PC-3 (cell line): ENCODE measurements around the gene GALNT18. TPM values are rescaled to one million over a fixed set of nuclear protein-coding genes. Genes with fewer than 3 reads are reported as not detected.

Experiments used
- ATAC-seq: fragments of 200-7000 bp; cut with Tn5 transposase; 2 replicates; pipeline ENCODE4 v1.9.1; 2020; ENCODE audit warnings: mild to moderate bottlenecking, moderate library complexity
- BruUV-seq: library from RNA; stranded (reverse); fragments of 400-500 nt; replicated peaks from 2 replicates; lab custom pipeline; 2021; lab: Mats Ljungman, UMichigan
- CTCF ChIA-PET: fragments of 300-600 bp; sonication (Branson Sonifier 250); formaldehyde crosslinking; loops from one replicate; lab custom pipeline; 2022; ENCODE audit warnings: antibody characterized with exemption; lab: Charles Lee
- POLR2A ChIA-PET: fragments of 300-600 bp; sonication (Branson Sonifier 250); formaldehyde crosslinking; loops from one replicate; lab custom pipeline; 2022; ENCODE audit warnings: antibody characterized with exemption; ENCODE audit not compliant: unreplicated experiment; lab: Charles Lee
- DNase-seq: peaks from one replicate; pipeline ENCODE4 v3.0.0-alpha.2; 2015
- H2AFZ ChIP-seq: fragments of 300-600 bp; sonication (generic); 2 replicates; pipeline ENCODE4 v1.6.0; 2016; ENCODE audit warnings: antibody characterized with exemption, low read length
- H3F3A ChIP-seq: fragments of 300-600 bp; sonication (generic); one replicate; pipeline ENCODE4 v1.6.0; 2017; ENCODE audit warnings: antibody characterized with exemption, low read length, control low read depth, mild to moderate bottlenecking; ENCODE audit not compliant: unreplicated experiment
- H3K27ac ChIP-seq: fragments of 300-600 bp; sonication (generic); 2 replicates; pipeline ENCODE4 v1.5.1; 2016; ENCODE audit warnings: mild to moderate bottlenecking, low read length
- H3K27me3 ChIP-seq: fragments of 300-600 bp; sonication (generic); 2 replicates; pipeline ENCODE4 v1.6.1; 2016; ENCODE audit warnings: low read length, mixed read lengths
- H3K36me3 ChIP-seq: fragments of 300-600 bp; sonication (generic); 2 replicates; pipeline ENCODE4 v1.6.1; 2016; ENCODE audit warnings: low read depth, mixed run types, low read length, mixed read lengths
- H3K4me1 ChIP-seq: fragments of 300-600 bp; sonication (generic); 2 replicates; pipeline ENCODE4 v1.5.1; 2016; ENCODE audit warnings: low read length; ENCODE audit not compliant: insufficient read depth
- H3K4me2 ChIP-seq: fragments of 300-600 bp; sonication (generic); 2 replicates; pipeline ENCODE4 v1.6.0; 2016; ENCODE audit warnings: low read length
- H3K4me3 ChIP-seq: fragments of 300-600 bp; sonication (generic); 2 replicates; pipeline ENCODE4 v1.5.1; 2016; ENCODE audit warnings: mild to moderate bottlenecking, low read length, mixed read lengths
- H3K79me2 ChIP-seq: fragments of 300-600 bp; sonication (generic); 2 replicates; pipeline ENCODE4 v1.6.1; 2017; ENCODE audit warnings: low read length, mixed read lengths
- H3K9ac ChIP-seq: fragments of 300-600 bp; sonication (generic); 2 replicates; pipeline ENCODE4 v1.6.0; 2016; ENCODE audit warnings: mild to moderate bottlenecking, low read length
- H3K9me2 ChIP-seq: fragments of 300-600 bp; sonication (generic); replicated peaks from 2 replicates; pipeline ENCODE4 v1.6.1; 2016; ENCODE audit warnings: mixed run types, low read length, mixed read lengths
- H3K9me3 ChIP-seq: fragments of 300-600 bp; sonication (generic); 2 replicates; pipeline ENCODE4 v1.6.1; 2016; ENCODE audit warnings: low read length, mixed read lengths
- H4K20me1 ChIP-seq: fragments of 300-600 bp; sonication (generic); 2 replicates; pipeline ENCODE4 v1.6.1; 2016; ENCODE audit warnings: low read length, mixed read lengths
- EZH2 ChIP-seq: fragments of 300-600 bp; sonication (generic); IDR thresholded peaks from one replicate; pipeline ENCODE4 v1.6.1; 2017; ENCODE audit warnings: antibody characterized with exemption, mild to moderate bottlenecking, low read length; ENCODE audit not compliant: unreplicated experiment
- EZH2phosphoT487 ChIP-seq: fragments of 300-600 bp; sonication (generic); IDR thresholded peaks from 2 replicates; pipeline ENCODE4 v1.6.1; 2018; ENCODE audit warnings: mild to moderate bottlenecking, antibody characterized with exemption, low read length, borderline replicate concordance
- intact Hi-C: fragments of 100-400 bp; cut with micrococcal nuclease; formaldehyde crosslinking; loops from 2 replicates; pipeline ENCODE4 v1.9.0; 2023
- total RNA-seq: library from RNA; depleted of rRNA; stranded (reverse); fragments of >200 nt; gene quantifications from 2 replicates; pipeline ENCODE4 v1.2.3, GENCODE V29; 2014
- TF ChIP-seq, protein P1 (sequence below): fragments of 300-600 bp; sonication (generic); conservative IDR thresholded peaks from 2 replicates; pipeline ENCODE4 v1.5.1; 2017; ENCODE audit warnings: antibody characterized with exemption, low read depth, mild to moderate bottlenecking, low read length

GALNT18 gene
- total RNA-seq, 1 experiment from 2014 or later = 34.5 TPM

DNA sequence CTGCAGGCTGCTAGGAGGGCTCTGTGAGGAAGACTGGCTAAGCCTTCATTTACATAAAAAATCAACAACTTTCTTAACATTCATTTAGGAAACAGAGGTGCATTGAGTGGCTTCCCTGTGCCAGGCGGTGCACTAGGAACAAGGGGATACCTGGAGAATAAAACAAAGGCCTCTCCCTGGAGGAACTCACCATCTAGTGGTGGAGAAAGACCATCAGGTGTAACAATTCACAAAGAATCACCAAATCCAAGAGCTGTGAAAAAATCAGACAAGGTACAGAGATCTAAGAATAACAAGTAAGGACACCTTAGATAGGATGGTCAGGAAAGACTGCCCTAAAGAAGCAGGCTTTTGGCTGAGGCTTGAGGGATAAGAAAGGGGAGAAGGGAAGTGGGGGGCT lies 309.1 kb downstream of the GALNT18 start:
- BruUV-seq = no TSS peak
- ATAC-seq = no peak
- intact Hi-C loops = no loop called here
- DNase-seq = no peak
- Histone ChIP-seq H3K27ac (peak overlapping the region; percentile 22; the same call in 1 of the 2 replicates), H3K79me2 (no peaks in the 10 kb centered on the region), H3K9ac (no peak overlapping the region), H3K36me3 (no peaks in the 10 kb centered on the region), H3F3A (no peaks in the 10 kb centered on the region), H4K20me1 (no peaks in the 10 kb centered on the region), H2AFZ (0 out of 2 replicates have a peak overlapping the region, but pooled peaks have one; percentile 19), H3K9me2 (no peaks in the 10 kb centered on the region), H3K4me2 (0 out of 2 replicates have a peak overlapping the region, but pooled peaks have one; percentile 0), H3K9me3 (no peaks in the 10 kb centered on the region), H3K27me3 (no peaks in the 10 kb centered on the region), H3K4me3 (no peak overlapping the region), H3K4me1 (peaks cover 15% of the 10 kb centered on the region)
- ChIA-PET CTCF (no interaction called here), POLR2A (no interaction called here)
- TF ChIP-seq EZH2phosphoT487 (no peak), EZH2 (no peak)
- TF ChIP-seq, protein P1, sequence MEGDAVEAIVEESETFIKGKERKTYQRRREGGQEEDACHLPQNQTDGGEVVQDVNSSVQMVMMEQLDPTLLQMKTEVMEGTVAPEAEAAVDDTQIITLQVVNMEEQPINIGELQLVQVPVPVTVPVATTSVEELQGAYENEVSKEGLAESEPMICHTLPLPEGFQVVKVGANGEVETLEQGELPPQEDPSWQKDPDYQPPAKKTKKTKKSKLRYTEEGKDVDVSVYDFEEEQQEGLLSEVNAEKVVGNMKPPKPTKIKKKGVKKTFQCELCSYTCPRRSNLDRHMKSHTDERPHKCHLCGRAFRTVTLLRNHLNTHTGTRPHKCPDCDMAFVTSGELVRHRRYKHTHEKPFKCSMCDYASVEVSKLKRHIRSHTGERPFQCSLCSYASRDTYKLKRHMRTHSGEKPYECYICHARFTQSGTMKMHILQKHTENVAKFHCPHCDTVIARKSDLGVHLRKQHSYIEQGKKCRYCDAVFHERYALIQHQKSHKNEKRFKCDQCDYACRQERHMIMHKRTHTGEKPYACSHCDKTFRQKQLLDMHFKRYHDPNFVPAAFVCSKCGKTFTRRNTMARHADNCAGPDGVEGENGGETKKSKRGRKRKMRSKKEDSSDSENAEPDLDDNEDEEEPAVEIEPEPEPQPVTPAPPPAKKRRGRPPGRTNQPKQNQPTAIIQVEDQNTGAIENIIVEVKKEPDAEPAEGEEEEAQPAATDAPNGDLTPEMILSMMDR = no peak

GRCh38 chr11:11311169-11311568 lies 310.6 kb downstream of the GALNT18 start:
- Histone ChIP-seq H3K9me3 (no peaks in the 10 kb centered on the region), H3F3A (no peaks in the 10 kb centered on the region), H3K4me1 (peaks cover 15% of the 10 kb centered on the region), H3K27ac (no peak overlapping the region), H3K79me2 (no peaks in the 10 kb centered on the region), H3K9me2 (no peaks in the 10 kb centered on the region), H2AFZ (no peak overlapping the region), H3K36me3 (no peaks in the 10 kb centered on the region), H3K4me3 (no peak overlapping the region), H3K9ac (no peak overlapping the region), H4K20me1 (no peaks in the 10 kb centered on the region), H3K27me3 (no peaks in the 10 kb centered on the region), H3K4me2 (no peak overlapping the region)
- TF ChIP-seq, protein P1 = no peak
- no peak for TF ChIP-seq EZH2phosphoT487
- TF ChIP-seq EZH2 = no peak
- ATAC-seq = no peak
- POLR2A ChIA-PET = no interaction called here
- intact Hi-C loops = no loop called here
- no TSS peak for BruUV-seq
- no peak for DNase-seq
- CTCF ChIA-PET = no interaction called here

DNA sequence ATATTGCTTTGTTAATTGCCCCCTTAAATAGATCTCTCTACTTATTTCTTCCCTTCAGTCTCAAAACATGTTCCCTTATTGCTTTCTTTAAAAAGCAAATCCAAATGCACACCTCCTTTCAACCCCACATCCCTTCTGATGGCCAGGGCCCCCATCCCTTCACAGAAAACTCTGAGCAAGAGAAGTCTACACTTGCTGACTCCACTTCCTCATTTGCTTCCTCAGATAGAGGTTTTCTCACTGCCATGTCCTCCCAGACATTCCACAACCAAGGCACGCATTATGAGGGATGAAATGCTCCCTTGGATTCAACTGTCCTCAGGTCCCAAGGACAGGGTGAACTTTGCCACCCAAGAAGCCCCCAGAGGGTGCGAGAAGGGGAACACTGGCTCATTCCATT lies 311.9 kb downstream of the GALNT18 start:
- ChIA-PET CTCF (no interaction called here), POLR2A (no interaction called here)
- intact Hi-C loops = no loop called here
- Histone ChIP-seq H3K27ac (no peak overlapping the region), H3K79me2 (no peaks in the 10 kb centered on the region), H3K4me1 (peaks cover 15% of the 10 kb centered on the region), H3K27me3 (no peaks in the 10 kb centered on the region), H3F3A (no peaks in the 10 kb centered on the region), H2AFZ (no peak overlapping the region), H4K20me1 (no peaks in the 10 kb centered on the region), H3K4me3 (no peak overlapping the region), H3K9me3 (no peaks in the 10 kb centered on the region), H3K36me3 (no peaks in the 10 kb centered on the region), H3K9me2 (no peaks in the 10 kb centered on the region), H3K9ac (no peak overlapping the region), H3K4me2 (no peak overlapping the region)
- BruUV-seq = no TSS peak
- no peak for ATAC-seq
- TF ChIP-seq, protein P1 = no peak
- no peak for TF ChIP-seq EZH2
- no peak for TF ChIP-seq EZH2phosphoT487
- DNase-seq = no peak
